ENCODE measurements around the gene ZNF207. TPM values are rescaled to one million over a fixed set of nuclear protein-coding genes. Genes with fewer than 3 reads are reported as not detected.

The ZNF207 gene
- total and polyA plus RNA-seq, 10 of the 15 experiments (the other 5 are each of a cell fraction or from before 2014, with no cell fraction given): 156 to 348 (median 205) TPM

- no peak for TF ChIP-seq CUX1 (IDR thresholded peaks at IDR 0.05; ENCODE audit: insufficient replicate concordance, low read depth, low read length)
- TF ChIP-seq ZNF274 (IDR thresholded peaks at IDR 0.05; ENCODE audit: insufficient read depth, insufficient read length): no peak
- TF ChIP-seq KLF5 (IDR thresholded peaks at IDR 0.05; ENCODE audit: partially characterized antibody): no peak
- peak; percentile 75 for TF ChIP-seq PAX5 (IDR thresholded peaks at IDR 0.05; ENCODE audit: borderline replicate concordance, low read depth, low read length)
- TF ChIP-seq PKNOX1 (IDR thresholded peaks at IDR 0.05): peak; percentile 52; the same call in 1 of the 2 replicates
- TF ChIP-seq SRF (IDR thresholded peaks at IDR 0.05; ENCODE audit: low read depth in 2 of 2, low read length in 2 of 2): peak; percentile 60 to 92; a peak in 3 of 4 replicates
- TF ChIP-seq FOXM1 (IDR thresholded peaks at IDR 0.05; ENCODE audit: low read depth, low read length): 0 out of 2 replicates have a peak, but pooled peaks have one; percentile 17
- TF ChIP-seq FOXK2 (IDR thresholded peaks at IDR 0.05): peak; percentile 25; the same call in 1 of the 2 replicates
- no peak for TF ChIP-seq KAT2A (conservative IDR thresholded peaks at IDR 0.05; ENCODE audit: control insufficient read depth, low read depth, low read length)
- peak; percentile 91 for TF ChIP-seq SMARCA5 (IDR thresholded peaks at IDR 0.05)
- peak; percentile 76 for TF ChIP-seq ZNF24 (IDR thresholded peaks at IDR 0.05)
- TF ChIP-seq ZNF207 (IDR thresholded peaks at IDR 0.05; ENCODE audit: borderline replicate concordance): peak; percentile 94
- TF ChIP-seq TCF3 (IDR thresholded peaks at IDR 0.05; ENCODE audit: borderline replicate concordance, insufficient read depth, low read depth, low read length): peak; percentile 88
- no peak for TF ChIP-seq RAD51 (IDR thresholded peaks at IDR 0.05)
- peak; percentile 56; the same call in 1 of the 2 replicates for TF ChIP-seq NR2F1 (conservative IDR thresholded peaks at IDR 0.05)
- peak in 1 of 2 experiments; percentile 15; a peak in 1 of 4 replicates for TF ChIP-seq ETV6 (conservative IDR thresholded peaks at IDR 0.05 in 1 of 2, IDR thresholded peaks at IDR 0.05 in 1 of 2; ENCODE audit: borderline replicate concordance in 1 of 2, low read depth in 1 of 2)
- TF ChIP-seq GABPA (IDR thresholded peaks at IDR 0.05; ENCODE audit: low read depth): peak; percentile 90
- peak; percentile 94 for TF ChIP-seq NBN (IDR thresholded peaks at IDR 0.05)
- TF ChIP-seq MAX (IDR thresholded peaks at IDR 0.05; ENCODE audit: low read depth, low read length): peak; percentile 81
- peak; percentile 82; the same call in 1 of the 2 replicates for TF ChIP-seq ASH2L (IDR thresholded peaks at IDR 0.05; ENCODE audit: borderline replicate concordance, low read depth)
- no peak for TF ChIP-seq CBX3 (IDR thresholded peaks at IDR 0.05; ENCODE audit: borderline replicate concordance, low read depth)
- TF ChIP-seq BHLHE40 (IDR thresholded peaks at IDR 0.05; ENCODE audit: borderline replicate concordance in 1 of 2, low read depth in 2 of 2, low read length in 1 of 2): peak; percentile 96 to 99
Observed at GRCh38 chr17:32341857-32342602, 7.9 kb upstream of the ZNF207 start, which contains the start of gene C17orf75 (continued).
